ENCODE measurements around the gene QRSL1.

DNA sequence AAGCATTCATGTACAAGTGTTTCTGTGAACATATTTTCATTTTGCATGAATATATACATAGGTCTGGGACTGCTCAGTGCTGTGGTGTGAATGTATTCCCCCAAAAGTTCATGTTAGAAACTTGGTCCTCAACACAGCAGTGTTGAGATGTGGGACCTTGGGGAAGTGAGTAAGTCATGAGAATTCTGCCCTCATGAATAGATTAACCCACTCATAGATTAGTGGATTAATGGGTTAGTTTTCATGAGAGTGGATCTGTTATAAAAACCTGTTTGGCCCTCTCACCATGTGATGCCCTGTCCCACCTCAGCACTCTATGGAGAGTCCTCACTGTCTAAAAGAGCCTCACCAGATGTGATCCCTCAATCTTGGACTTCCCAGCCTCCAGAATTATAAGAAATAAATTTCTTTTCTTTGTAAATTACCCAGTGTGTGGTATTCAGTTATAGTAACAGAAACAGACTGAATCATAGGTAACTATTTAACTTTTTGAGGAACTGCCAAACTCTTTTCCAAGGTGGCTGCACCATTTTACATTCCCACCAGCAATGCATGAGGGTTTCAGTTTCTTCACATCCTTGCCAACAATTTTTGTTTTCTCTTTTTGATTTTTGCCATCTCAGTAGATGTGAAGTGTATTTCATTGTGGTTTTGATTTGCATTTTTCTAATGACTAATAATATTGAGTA is 45.3 kb downstream of the QRSL1 start:
- TF ChIP-seq, protein P1, sequence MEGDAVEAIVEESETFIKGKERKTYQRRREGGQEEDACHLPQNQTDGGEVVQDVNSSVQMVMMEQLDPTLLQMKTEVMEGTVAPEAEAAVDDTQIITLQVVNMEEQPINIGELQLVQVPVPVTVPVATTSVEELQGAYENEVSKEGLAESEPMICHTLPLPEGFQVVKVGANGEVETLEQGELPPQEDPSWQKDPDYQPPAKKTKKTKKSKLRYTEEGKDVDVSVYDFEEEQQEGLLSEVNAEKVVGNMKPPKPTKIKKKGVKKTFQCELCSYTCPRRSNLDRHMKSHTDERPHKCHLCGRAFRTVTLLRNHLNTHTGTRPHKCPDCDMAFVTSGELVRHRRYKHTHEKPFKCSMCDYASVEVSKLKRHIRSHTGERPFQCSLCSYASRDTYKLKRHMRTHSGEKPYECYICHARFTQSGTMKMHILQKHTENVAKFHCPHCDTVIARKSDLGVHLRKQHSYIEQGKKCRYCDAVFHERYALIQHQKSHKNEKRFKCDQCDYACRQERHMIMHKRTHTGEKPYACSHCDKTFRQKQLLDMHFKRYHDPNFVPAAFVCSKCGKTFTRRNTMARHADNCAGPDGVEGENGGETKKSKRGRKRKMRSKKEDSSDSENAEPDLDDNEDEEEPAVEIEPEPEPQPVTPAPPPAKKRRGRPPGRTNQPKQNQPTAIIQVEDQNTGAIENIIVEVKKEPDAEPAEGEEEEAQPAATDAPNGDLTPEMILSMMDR (IDR thresholded peaks at IDR 0.05), result no peak
- no peak for TF ChIP-seq POLR2A (IDR thresholded peaks at IDR 0.05)
